GM12873 (cell line): ENCODE measurements around the gene FUBP1.

Experiments
- TF ChIP-seq, protein P1 (sequence below): IDR thresholded peaks from 2 replicates; pipeline ENCODE4 v1.5.1; 2012; ENCODE audit warnings: low read depth, mild to moderate bottlenecking, moderate library complexity, low read length, control low read depth; ENCODE audit not compliant: insufficient read depth; ENCODE audit errors: missing control alignments

FUBP1 gene

DNA sequence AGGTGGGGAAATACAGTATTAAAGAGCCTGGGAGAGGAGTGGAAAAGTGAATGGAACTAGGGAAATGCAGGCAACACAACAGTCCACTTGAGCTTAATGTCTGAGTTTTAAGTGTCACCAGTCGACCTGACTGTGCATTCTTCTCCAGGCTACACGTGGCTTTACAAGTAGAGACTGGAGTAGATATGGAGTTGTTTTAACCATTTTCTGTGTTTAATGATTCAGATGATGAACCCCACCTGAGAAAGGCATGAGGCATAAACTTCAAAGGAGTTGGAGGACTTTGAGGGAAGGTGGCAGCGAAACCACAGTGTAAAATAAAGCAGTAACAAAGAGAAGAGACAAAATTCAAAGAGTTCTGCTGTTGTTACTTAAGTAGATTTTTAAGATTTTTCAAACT, 12.6 kb downstream of the FUBP1 start:
- TF ChIP-seq, protein P1, sequence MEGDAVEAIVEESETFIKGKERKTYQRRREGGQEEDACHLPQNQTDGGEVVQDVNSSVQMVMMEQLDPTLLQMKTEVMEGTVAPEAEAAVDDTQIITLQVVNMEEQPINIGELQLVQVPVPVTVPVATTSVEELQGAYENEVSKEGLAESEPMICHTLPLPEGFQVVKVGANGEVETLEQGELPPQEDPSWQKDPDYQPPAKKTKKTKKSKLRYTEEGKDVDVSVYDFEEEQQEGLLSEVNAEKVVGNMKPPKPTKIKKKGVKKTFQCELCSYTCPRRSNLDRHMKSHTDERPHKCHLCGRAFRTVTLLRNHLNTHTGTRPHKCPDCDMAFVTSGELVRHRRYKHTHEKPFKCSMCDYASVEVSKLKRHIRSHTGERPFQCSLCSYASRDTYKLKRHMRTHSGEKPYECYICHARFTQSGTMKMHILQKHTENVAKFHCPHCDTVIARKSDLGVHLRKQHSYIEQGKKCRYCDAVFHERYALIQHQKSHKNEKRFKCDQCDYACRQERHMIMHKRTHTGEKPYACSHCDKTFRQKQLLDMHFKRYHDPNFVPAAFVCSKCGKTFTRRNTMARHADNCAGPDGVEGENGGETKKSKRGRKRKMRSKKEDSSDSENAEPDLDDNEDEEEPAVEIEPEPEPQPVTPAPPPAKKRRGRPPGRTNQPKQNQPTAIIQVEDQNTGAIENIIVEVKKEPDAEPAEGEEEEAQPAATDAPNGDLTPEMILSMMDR: no peak

DNA sequence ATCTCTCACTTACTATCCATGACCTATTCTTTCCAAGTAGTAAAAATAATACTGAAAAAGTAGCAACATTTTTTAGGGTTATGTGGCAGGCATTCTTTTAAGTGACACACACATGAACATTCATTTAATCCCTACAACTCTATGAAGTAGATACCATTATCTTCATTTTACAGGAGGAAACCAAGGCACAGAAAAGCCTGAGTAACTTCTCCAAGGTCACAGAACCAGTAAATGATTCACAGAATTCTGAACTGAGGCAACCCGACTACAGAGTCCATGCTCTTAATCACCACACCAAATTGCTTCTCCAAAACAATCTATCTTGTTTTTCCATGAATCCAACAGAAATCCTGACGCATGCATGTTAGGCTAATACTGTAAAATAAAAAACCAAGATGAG, 17.5 kb downstream of the FUBP1 start:
- TF ChIP-seq, protein P1: no peak

DNA sequence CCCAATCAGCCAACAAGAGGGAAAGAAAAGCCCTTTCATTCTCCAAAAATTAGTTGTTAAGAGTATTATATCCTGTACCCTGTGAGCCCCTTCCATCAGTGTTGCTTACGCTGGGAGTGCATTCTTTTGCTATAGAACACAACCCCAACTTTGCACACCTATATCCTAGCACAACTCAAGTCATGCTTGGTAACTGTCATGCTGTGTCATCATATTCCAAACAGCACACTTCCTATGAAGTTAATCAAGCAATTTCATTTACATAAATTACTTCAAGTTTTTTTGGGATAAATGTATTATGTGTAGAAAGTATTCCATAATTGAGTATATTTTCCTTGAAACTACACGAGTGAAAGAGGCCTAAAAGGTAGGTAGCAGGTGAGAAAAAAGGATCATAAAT, 20.0 kb downstream of the FUBP1 start:
- TF ChIP-seq, protein P1: no peak

DNA sequence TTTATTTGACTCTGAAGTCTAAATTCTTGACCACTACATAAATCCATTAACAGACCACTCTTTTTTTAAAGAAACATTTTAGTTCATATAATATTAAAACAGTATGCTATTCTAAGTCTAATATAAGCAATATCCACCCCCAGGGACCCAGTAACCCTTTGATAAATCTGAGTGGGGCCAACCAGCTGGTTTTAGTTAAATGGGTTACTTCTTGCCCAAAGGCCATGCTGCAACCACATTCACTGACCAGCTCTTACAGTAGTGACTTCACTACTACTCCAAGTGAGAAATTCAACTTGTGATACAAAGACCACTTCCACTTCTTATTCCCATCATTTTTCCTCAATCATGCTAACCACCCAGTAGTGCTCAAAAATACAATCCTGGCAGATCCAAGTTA, 20.5 kb downstream of the FUBP1 start:
- TF ChIP-seq, protein P1: no peak

DNA sequence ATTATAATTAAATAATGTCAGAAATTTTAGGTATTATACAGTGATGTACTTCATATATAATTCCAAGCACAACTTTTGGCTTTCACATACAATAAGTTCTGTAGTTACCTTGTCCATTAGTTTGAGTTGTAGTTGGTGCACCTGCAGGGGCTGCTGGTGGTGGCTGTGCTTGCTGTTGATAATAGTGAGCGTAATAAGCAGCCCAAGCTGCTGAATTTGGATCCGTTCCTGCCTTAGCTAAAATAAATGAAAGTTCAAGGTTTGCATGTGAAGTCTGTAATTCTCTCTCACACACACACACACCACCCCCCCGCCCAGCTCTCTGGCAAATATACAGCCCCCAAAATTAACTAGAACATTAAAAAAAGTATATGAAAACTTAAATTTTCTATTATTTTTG, 22.4 kb downstream of the FUBP1 start:
- TF ChIP-seq, protein P1: no peak

DNA sequence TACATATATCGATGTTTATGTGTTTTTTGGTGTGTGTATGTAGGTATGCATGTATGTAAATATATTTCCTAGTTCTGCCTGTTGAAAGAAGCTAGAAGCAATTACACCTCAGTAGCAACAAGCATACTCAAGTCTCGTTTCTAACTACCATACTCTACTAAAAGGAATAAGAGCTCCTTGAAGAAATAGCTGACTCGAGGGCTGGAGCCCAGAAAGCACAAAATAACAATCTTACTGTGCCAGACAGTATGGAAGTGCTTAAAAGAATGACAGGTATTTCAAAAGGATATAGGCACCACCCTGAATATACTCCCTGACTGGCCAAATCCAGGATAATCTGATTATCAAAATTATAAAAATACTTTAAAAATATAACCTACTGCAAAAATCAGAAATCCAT, 23.2 kb downstream of the FUBP1 start:
- TF ChIP-seq, protein P1: no peak

DNA sequence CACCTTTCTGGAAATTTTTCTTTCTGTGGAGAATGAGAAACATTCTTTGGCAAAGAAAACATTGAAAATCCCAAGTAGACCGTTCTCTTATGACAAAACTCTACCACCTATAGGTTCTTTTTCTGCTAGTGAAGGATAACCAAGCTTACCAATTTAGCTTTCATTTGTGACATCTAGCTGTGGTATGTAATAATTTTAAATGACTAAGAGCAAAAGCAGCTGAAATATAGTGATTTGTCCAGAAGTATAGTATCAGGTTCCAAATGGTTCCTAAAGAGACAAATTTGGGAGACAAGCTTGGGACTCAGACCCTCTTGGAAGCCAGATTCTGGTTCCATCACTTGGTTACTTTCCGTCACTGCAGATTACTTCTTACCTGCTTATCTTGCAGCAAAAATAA, 24.4 kb downstream of the FUBP1 start:
- TF ChIP-seq, protein P1: no peak

DNA sequence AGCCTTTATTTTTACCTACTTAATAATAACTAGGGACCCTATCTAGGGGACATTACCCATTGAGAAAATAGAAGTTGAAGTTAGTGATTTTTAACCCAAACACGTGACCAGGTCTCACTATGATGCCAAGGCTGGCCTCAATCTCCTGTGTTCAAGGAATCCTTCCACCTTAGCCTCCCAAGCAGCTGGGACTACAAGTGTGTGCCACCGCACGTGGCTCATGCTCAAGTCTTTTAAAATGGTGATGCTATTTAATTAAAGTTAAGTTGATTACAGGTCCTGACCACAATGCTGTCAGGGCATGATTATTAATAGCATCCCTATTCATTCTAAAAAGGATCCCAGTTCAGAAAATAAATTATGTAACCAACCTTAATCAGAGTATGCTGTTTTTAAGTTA, 25.0 kb downstream of the FUBP1 start:
- TF ChIP-seq, protein P1: no peak
